ENCODE data around the gene PEF1. TPM values are rescaled to one million over a fixed set of nuclear protein-coding genes. Genes with fewer than 3 reads are reported as not detected.

PEF1 gene
- total and polyA plus RNA-seq, 4 donors: 75.1 to 103 (median 80.8) TPM

- Histone ChIP-seq H3K9me3 (ENCODE audit: control insufficient read depth in 4 of 4, insufficient read depth in 3 of 4, low read length in 3 of 4) (no peaks in the 10 kb centered on the region), H3K9ac (ENCODE audit: insufficient read depth in 1 of 2, low read length in 2 of 2) (no peak overlapping the region), H3K4me1 (ENCODE audit: control insufficient read depth in 5 of 5, insufficient read depth in 5 of 5, low read length in 5 of 5) (peaks cover 0 to 17% (median 0%) of the 10 kb centered on the region in 5 donors), H3K27ac (ENCODE audit: low read depth in 1 of 2, low read length in 1 of 2) (peak overlapping the region; percentile 80 to 92), H3K36me3 (ENCODE audit: control insufficient read depth in 4 of 4, insufficient read depth in 4 of 4, low read length in 4 of 4) (peaks cover 9 to 43% (median 20%) of the 10 kb centered on the region in 4 donors), H3K27me3 (ENCODE audit: control insufficient read depth in 3 of 3, insufficient read depth in 3 of 3, low read length in 2 of 3) (no peaks in the 10 kb centered on the region), H3K4me3 (no peak overlapping the region)
- no peak for TF ChIP-seq CTCF (IDR thresholded peaks at IDR 0.05; ENCODE audit: control extremely low read depth, extremely low read depth)
- 88 to 89% methylated on average over 6 of the region's 6 CpGs for WGBS, 2 donors
- no peak for ATAC-seq (ENCODE audit: insufficient read depth, low FRiP score)
- no peak for DNase-seq
These were observed 15.6 kb downstream of the PEF1 start for GRCh38 chr1:31628931-31629556.

- Histone ChIP-seq H3K9me3 (ENCODE audit: control insufficient read depth in 4 of 4, insufficient read depth in 3 of 4, low read length in 3 of 4) (no peaks in the 10 kb centered on the region), H3K4me1 (ENCODE audit: control insufficient read depth in 5 of 5, insufficient read depth in 5 of 5, low read length in 5 of 5) (peaks cover 0 to 17% (median 0%) of the 10 kb centered on the region in 5 donors), H3K36me3 (ENCODE audit: control insufficient read depth in 4 of 4, insufficient read depth in 4 of 4, low read length in 4 of 4) (peaks cover 9 to 41% (median 20%) of the 10 kb centered on the region in 4 donors), H3K4me3 (no peak overlapping the region), H3K27ac (ENCODE audit: low read depth in 1 of 2, low read length in 1 of 2) (peak overlapping the region; percentile 80 to 92), H3K9ac (ENCODE audit: insufficient read depth in 1 of 2, low read length in 2 of 2) (no peak overlapping the region), H3K27me3 (ENCODE audit: control insufficient read depth in 3 of 3, insufficient read depth in 3 of 3, low read length in 2 of 3) (no peaks in the 10 kb centered on the region)
- ATAC-seq (ENCODE audit: insufficient read depth, low FRiP score) (peak; percentile 70), DNase-seq (peak; percentile 27 to 67 (median 43))
- 62 to 76% methylated on average over 11 of the region's 11 CpGs for WGBS, 2 donors
- no peak for TF ChIP-seq CTCF (IDR thresholded peaks at IDR 0.05; ENCODE audit: control extremely low read depth, extremely low read depth)
These were observed 16.6 kb downstream of the PEF1 start for GRCh38 chr1:31627930-31628559.

GRCh38 chr1:31627301-31627929 lies 17.3 kb downstream of the PEF1 start:
- WGBS, 2 donors: 62 to 80% methylated on average over 13 of the region's 13 CpGs
- no peak for DNase-seq
- Histone ChIP-seq H3K9me3 (ENCODE audit: control insufficient read depth in 4 of 4, insufficient read depth in 3 of 4, low read length in 3 of 4) (no peaks in the 10 kb centered on the region), H3K27ac (ENCODE audit: low read depth in 1 of 2, low read length in 1 of 2) (peak overlapping the region; percentile 80 to 92), H3K27me3 (ENCODE audit: control insufficient read depth in 3 of 3, insufficient read depth in 3 of 3, low read length in 2 of 3) (no peaks in the 10 kb centered on the region), H3K36me3 (ENCODE audit: control insufficient read depth in 4 of 4, insufficient read depth in 4 of 4, low read length in 4 of 4) (peaks cover 9 to 35% (median 17%) of the 10 kb centered on the region in 4 donors), H3K9ac (ENCODE audit: insufficient read depth in 1 of 2, low read length in 2 of 2) (no peak overlapping the region), H3K4me1 (ENCODE audit: control insufficient read depth in 5 of 5, insufficient read depth in 5 of 5, low read length in 5 of 5) (peaks cover 0 to 17% (median 0%) of the 10 kb centered on the region in 5 donors), H3K4me3 (no peak overlapping the region)
- TF ChIP-seq CTCF (IDR thresholded peaks at IDR 0.05; ENCODE audit: control extremely low read depth, extremely low read depth): no peak
- peak; percentile 49 for ATAC-seq (ENCODE audit: insufficient read depth, low FRiP score)
